Endodermal cell (in vitro differentiated cells): ENCODE data around the gene COL6A5. TPM values are rescaled to one million over a fixed set of nuclear protein-coding genes. Genes with fewer than 3 reads are reported as not detected.

Experiments used
- DNase-seq: peaks from one replicate; pipeline ENCODE4 v3.0.0-alpha.2; 2017
- H3K27ac ChIP-seq: 2 replicates; pipeline ENCODE4 v1.5.1; 2013; ENCODE audit warnings: mild to moderate bottlenecking, low read depth, low read length, moderate library complexity
- H3K27me3 ChIP-seq: 2 replicates; pipeline ENCODE4 v1.6.1; 2013; ENCODE audit warnings: mild to moderate bottlenecking, low read length, moderate library complexity; ENCODE audit not compliant: insufficient read depth, control insufficient read depth, poor library complexity, severe bottlenecking
- H3K36me3 ChIP-seq: 2 replicates; pipeline ENCODE4 v1.7.0; 2013; ENCODE audit warnings: mild to moderate bottlenecking, low read length, moderate library complexity; ENCODE audit not compliant: control insufficient read depth, insufficient read depth
- H3K4me1 ChIP-seq: one replicate; pipeline ENCODE4 v1.7.0; 2013; ENCODE audit warnings: low read length; ENCODE audit not compliant: control insufficient read depth, insufficient read depth
- H3K4me3 ChIP-seq: 2 replicates; pipeline ENCODE4 v1.5.1; 2013; ENCODE audit warnings: mild to moderate bottlenecking, low read length, moderate library complexity
- H3K9ac ChIP-seq: 2 replicates; pipeline ENCODE4 v1.6.1; 2013; ENCODE audit warnings: mild to moderate bottlenecking, low read length, moderate library complexity; ENCODE audit not compliant: poor library complexity, severe bottlenecking; ENCODE audit errors: extremely low read depth
- H3K9me3 ChIP-seq: 2 replicates; pipeline ENCODE4 v1.6.1; 2013; ENCODE audit warnings: mild to moderate bottlenecking, low read length, moderate library complexity; ENCODE audit not compliant: control insufficient read depth
- H3K27ac Mint-ChIP-seq: 2 replicates; pipeline ENCODE4 v1.8.0; 2020; ENCODE audit warnings: mixed read lengths
- H3K27me3 Mint-ChIP-seq: 2 replicates; pipeline ENCODE4 v1.8.0; 2021; ENCODE audit warnings: mild to moderate bottlenecking, mixed read lengths; ENCODE audit not compliant: insufficient read depth
- H3K36me3 Mint-ChIP-seq: 2 replicates; pipeline ENCODE4 v1.8.0; 2020; ENCODE audit warnings: low read depth, mixed read lengths
- H3K4me1 Mint-ChIP-seq: 2 replicates; pipeline ENCODE4 v1.8.0; 2020; ENCODE audit warnings: mixed read lengths
- H3K4me3 Mint-ChIP-seq: 2 replicates; pipeline ENCODE4 v1.8.0; 2020; ENCODE audit warnings: mild to moderate bottlenecking, moderate library complexity, mixed read lengths
- H3K9me3 Mint-ChIP-seq: 2 replicates; pipeline ENCODE4 v1.8.0; 2020; ENCODE audit warnings: mild to moderate bottlenecking, mixed read lengths
- WGBS, 2 experiments: methylation state at CpG; one replicate each; pipeline versions ENCODE4 v1.1.5 to v1.1.7; 2013; ENCODE audit warnings: missing lambda C conversion rate in 2 of 2, mixed read lengths in 1 of 2; ENCODE audit not compliant: insufficient coverage in 1 of 2, insufficient read length in 1 of 2; 5-methylcytosine and 5-hydroxymethylcytosine counted together
- total RNA-seq, 2 donors: library from RNA; stranded (reverse); fragmentation: NEBNext Ultra II Directional in 1 of 2; extraction: Animal tissue kit (Norgen Biotek cat#: 25700) in 1 of 2; gene quantifications; 2 replicates in 1 of 2; 3 replicates in 1 of 2; pipeline ENCODE4 v1.2.1, GENCODE V29; 2021
- TF ChIP-seq, protein P1 (sequence below): fragments of 200-600 bp; sonication (generic); conservative IDR thresholded peaks from 2 replicates; pipeline ENCODE4 v1.5.0; 2021; ENCODE audit warnings: antibody characterized with exemption, mild to moderate bottlenecking

COL6A5 gene
- total RNA-seq, 2 donors from 2014 or later, result 0.02 to 0.07 TPM

DNA sequence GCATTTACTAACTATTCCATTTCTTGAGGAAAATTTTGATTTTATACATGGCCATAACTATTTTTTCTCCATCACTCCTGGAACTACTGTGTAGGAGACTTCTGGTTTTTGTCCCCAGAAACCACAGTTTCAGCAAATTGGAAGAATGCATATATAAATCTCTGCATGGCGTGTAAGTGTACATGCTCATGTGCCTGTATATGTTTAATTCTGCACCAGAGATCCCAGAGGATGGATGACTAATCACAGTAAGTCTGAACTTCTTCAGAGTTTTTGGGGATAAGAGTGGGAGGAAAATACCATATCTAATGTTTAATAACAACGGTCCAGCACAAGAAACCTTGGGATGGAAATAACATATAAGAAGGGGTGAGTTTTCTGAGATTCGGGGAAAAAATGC is 160.6 kb downstream of the COL6A5 start:
- no peaks in the 10 kb centered on the region for H3K4me1 ChIP-seq
- peaks cover 5% of the 10 kb centered on the region for H3K27me3 ChIP-seq
- H3K9me3 Mint-ChIP-seq, result no peaks in the 10 kb centered on the region
- no peaks in the 10 kb centered on the region for H3K36me3 ChIP-seq
- no peaks in the 10 kb centered on the region for H3K9me3 ChIP-seq
- no peak for DNase-seq
- no peaks in the 10 kb centered on the region for H3K36me3 Mint-ChIP-seq
- H3K27ac ChIP-seq, result no peak overlapping the region
- H3K4me3 ChIP-seq, result no peak overlapping the region
- no peak overlapping the region for H3K4me3 Mint-ChIP-seq
- H3K27ac Mint-ChIP-seq, result no peak overlapping the region
- H3K4me1 Mint-ChIP-seq, result no peaks in the 10 kb centered on the region
- H3K27me3 Mint-ChIP-seq, result peaks cover 16% of the 10 kb centered on the region
- TF ChIP-seq, protein P1, sequence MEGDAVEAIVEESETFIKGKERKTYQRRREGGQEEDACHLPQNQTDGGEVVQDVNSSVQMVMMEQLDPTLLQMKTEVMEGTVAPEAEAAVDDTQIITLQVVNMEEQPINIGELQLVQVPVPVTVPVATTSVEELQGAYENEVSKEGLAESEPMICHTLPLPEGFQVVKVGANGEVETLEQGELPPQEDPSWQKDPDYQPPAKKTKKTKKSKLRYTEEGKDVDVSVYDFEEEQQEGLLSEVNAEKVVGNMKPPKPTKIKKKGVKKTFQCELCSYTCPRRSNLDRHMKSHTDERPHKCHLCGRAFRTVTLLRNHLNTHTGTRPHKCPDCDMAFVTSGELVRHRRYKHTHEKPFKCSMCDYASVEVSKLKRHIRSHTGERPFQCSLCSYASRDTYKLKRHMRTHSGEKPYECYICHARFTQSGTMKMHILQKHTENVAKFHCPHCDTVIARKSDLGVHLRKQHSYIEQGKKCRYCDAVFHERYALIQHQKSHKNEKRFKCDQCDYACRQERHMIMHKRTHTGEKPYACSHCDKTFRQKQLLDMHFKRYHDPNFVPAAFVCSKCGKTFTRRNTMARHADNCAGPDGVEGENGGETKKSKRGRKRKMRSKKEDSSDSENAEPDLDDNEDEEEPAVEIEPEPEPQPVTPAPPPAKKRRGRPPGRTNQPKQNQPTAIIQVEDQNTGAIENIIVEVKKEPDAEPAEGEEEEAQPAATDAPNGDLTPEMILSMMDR, result no peak
- 92 to 95% methylated on average over 2 to 3 of the region's 3 CpGs for WGBS, 2 experiments
- H3K9ac ChIP-seq, result no peak overlapping the region

GRCh38 chr3:130507746-130508145 is 162.3 kb downstream of the COL6A5 start:
- Mint-ChIP-seq H3K4me1 (no peaks in the 10 kb centered on the region), H3K9me3 (no peaks in the 10 kb centered on the region), H3K27ac (no peak overlapping the region), H3K4me3 (no peak overlapping the region), H3K27me3 (peaks cover 26% of the 10 kb centered on the region), H3K36me3 (no peaks in the 10 kb centered on the region)
- DNase-seq, result no peak
- TF ChIP-seq, protein P1, result no peak
- Histone ChIP-seq H3K4me1 (no peaks in the 10 kb centered on the region), H3K9me3 (no peaks in the 10 kb centered on the region), H3K36me3 (no peaks in the 10 kb centered on the region), H3K4me3 (no peak overlapping the region), H3K27ac (no peak overlapping the region), H3K9ac (no peak overlapping the region), H3K27me3 (peaks cover 5% of the 10 kb centered on the region)
- WGBS, 2 experiments, result 85% methylated on average over 1 of the region's 2 CpGs; no CpG with 5 or more reads in 1 of the 2 experiments

DNA sequence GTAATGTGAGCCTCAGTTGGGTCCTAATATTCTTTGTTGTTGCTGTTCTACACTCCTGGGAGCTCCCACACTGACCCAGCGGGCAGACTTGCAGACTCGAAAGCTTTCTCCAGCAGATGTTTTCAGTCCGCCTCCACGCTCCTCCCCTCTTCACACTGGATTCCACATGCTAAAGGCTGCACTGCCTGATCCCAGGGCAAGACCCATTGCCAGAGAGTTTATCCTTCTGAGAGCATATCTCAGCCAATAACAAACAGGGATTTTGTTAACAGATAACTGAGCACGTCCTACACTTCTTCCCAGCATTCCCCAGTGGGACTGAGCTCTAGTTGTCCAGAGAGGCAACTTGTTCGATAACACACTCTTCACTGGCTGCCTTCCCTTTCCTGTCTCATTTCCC is 163.5 kb downstream of the COL6A5 start:
- Mint-ChIP-seq H3K27me3 (peaks cover 29% of the 10 kb centered on the region), H3K9me3 (no peaks in the 10 kb centered on the region), H3K36me3 (no peaks in the 10 kb centered on the region), H3K4me3 (no peak overlapping the region), H3K27ac (no peak overlapping the region), H3K4me1 (no peaks in the 10 kb centered on the region)
- whole genome bisulfite sequencing, 2 experiments, result 76 to 83% methylated on average over 6 of the region's 6 CpGs
- Histone ChIP-seq H3K36me3 (no peaks in the 10 kb centered on the region), H3K27me3 (no peaks in the 10 kb centered on the region), H3K4me1 (no peaks in the 10 kb centered on the region), H3K27ac (no peak overlapping the region), H3K9ac (no peak overlapping the region), H3K9me3 (no peaks in the 10 kb centered on the region), H3K4me3 (no peak overlapping the region)
- TF ChIP-seq, protein P1, result no peak
- no peak for DNase-seq
